HepG2 (cell line): ENCODE measurements around the gene STKLD1. TPM values are rescaled to one million over a fixed set of nuclear protein-coding genes. Genes with fewer than 3 reads are reported as not detected.

Source experiments
- ATAD3A ChIP-seq: sonication (generic); formaldehyde crosslinking; IDR thresholded peaks from 2 replicates; pipeline ENCODE4 v1.4.0; 2020; ENCODE audit warnings: missing genetic modification reagents
- CENPX ChIP-seq: sonication (generic); formaldehyde crosslinking; IDR thresholded peaks from 2 replicates; pipeline ENCODE4 v1.9.0; 2021; ENCODE audit warnings: mild to moderate bottlenecking, missing genetic modification reagents, moderate library complexity
- CREB1 ChIP-seq, 2 experiments: fragments of 450-650 bp in 1 of 2; IDR thresholded peaks; 2 replicates each; pipeline ENCODE4 v1.6.1; 2016 to 2017; ENCODE audit warnings: control low read depth in 1 of 2, mild to moderate bottlenecking in 1 of 2, missing compliant biosample characterization in 1 of 2, missing genetic modification characterization in 1 of 2
- FOXP1 ChIP-seq, 2 experiments: fragments of 450-650 bp in 1 of 2; IDR thresholded peaks; 2 replicates each; pipeline ENCODE4 v1.6.1; 2017 to 2018; ENCODE audit warnings: antibody characterized with exemption in 1 of 2
- HNRNPUL1 ChIP-seq: fragments of 200-400 bp; formaldehyde crosslinking; IDR thresholded peaks from 2 replicates; pipeline ENCODE4 v1.6.1; 2017; ENCODE audit warnings: low read depth, mild to moderate bottlenecking, low read length, moderate library complexity
- NR2C2 ChIP-seq: sonication (generic); formaldehyde crosslinking; IDR thresholded peaks from 2 replicates; pipeline ENCODE4 v1.4.0; 2020; ENCODE audit warnings: missing genetic modification reagents, mild to moderate bottlenecking, moderate library complexity, borderline replicate concordance
- PHF20 ChIP-seq: sonication (generic); formaldehyde crosslinking; IDR thresholded peaks from 2 replicates; pipeline ENCODE4 v1.5.0; 2020; ENCODE audit warnings: mild to moderate bottlenecking, missing genetic modification reagents
- POLR2AphosphoS2 ChIP-seq: IDR thresholded peaks from 2 replicates; pipeline ENCODE4 v1.6.1; 2011; ENCODE audit warnings: low read depth, low read length, improper control_type of control experiment
- POLR2G ChIP-seq: fragments of 200-400 bp; formaldehyde crosslinking; IDR thresholded peaks from 2 replicates; pipeline ENCODE4 v1.6.1; 2018; ENCODE audit warnings: mild to moderate bottlenecking, low read depth, low read length, moderate library complexity
- PRPF4 ChIP-seq: fragments of 200-400 bp; formaldehyde crosslinking; IDR thresholded peaks from 2 replicates; pipeline ENCODE4 v1.6.1; 2016; ENCODE audit warnings: low read length, low read depth; ENCODE audit not compliant: poor library complexity, severe bottlenecking
- PTBP1 ChIP-seq: fragments of 200-400 bp; formaldehyde crosslinking; IDR thresholded peaks from 2 replicates; pipeline ENCODE4 v1.6.1; 2018; ENCODE audit warnings: low read length, low read depth; ENCODE audit not compliant: poor library complexity, severe bottlenecking
- ZBTB14 ChIP-seq: sonication (generic); formaldehyde crosslinking; IDR thresholded peaks from 2 replicates; pipeline ENCODE4 v1.4.0; 2020; ENCODE audit warnings: missing genetic modification reagents
- ZFP91 ChIP-seq: sonication (generic); formaldehyde crosslinking; IDR thresholded peaks from 2 replicates; pipeline ENCODE4 v1.9.0; 2022; ENCODE audit warnings: missing genetic modification reagents, mild to moderate bottlenecking, borderline replicate concordance
- ZNF17 ChIP-seq: sonication (generic); formaldehyde crosslinking; IDR thresholded peaks from 2 replicates; pipeline ENCODE4 v1.5.0; 2020; ENCODE audit warnings: mild to moderate bottlenecking, missing genetic modification reagents
- ZNF232 ChIP-seq: sonication (generic); formaldehyde crosslinking; IDR thresholded peaks from 2 replicates; pipeline ENCODE4 v1.4.0; 2020; ENCODE audit warnings: missing genetic modification reagents, borderline replicate concordance
- ZNF256 ChIP-seq: sonication (generic); formaldehyde crosslinking; conservative IDR thresholded peaks from 2 replicates; pipeline ENCODE4 v1.4.0; 2020; ENCODE audit warnings: missing genetic modification reagents
- ZNF326 ChIP-seq: sonication (generic); formaldehyde crosslinking; IDR thresholded peaks from 2 replicates; pipeline ENCODE4 v1.4.0; 2020; ENCODE audit warnings: missing genetic modification reagents, borderline replicate concordance
- ZNF503 ChIP-seq: sonication (generic); formaldehyde crosslinking; IDR thresholded peaks from 2 replicates; pipeline ENCODE4 v1.4.0; 2020; ENCODE audit warnings: missing genetic modification reagents
- ZNF775 ChIP-seq: sonication (generic); formaldehyde crosslinking; IDR thresholded peaks from 2 replicates; pipeline ENCODE4 v1.4.0; 2020; ENCODE audit warnings: missing genetic modification reagents, mild to moderate bottlenecking, moderate library complexity, borderline replicate concordance
- polyA plus RNA-seq, 8 experiments: library from polyadenylated mRNA; depleted of rRNA in 3 of 8; stranded (reverse) in 7 of 8; unstranded in 1 of 8; fragments of >200 nt; fragmentation: Illumina TruSeq in 4 of 8; extraction: Trizol in 4 of 8; gene quantifications; 2 replicates each; pipeline versions ENCODE4 v1.2.1 to v1.2.3, GENCODE V29; 2011 to 2016; ENCODE audit warnings: low read depth in 4 of 8, missing spikeins in 1 of 8, mixed read lengths in 1 of 8; ENCODE audit not compliant: insufficient read depth in 1 of 8
- total RNA-seq, 5 experiments: library from RNA; depleted of rRNA; stranded (reverse); fragments of >200 nt; fragmentation: Illumina TruSeq; extraction: Trizol; gene quantifications; 2 replicates each; pipeline ENCODE4 v1.2.3, GENCODE V29; 2016; ENCODE audit warnings: low read depth in 1 of 5
- TF ChIP-seq, protein P1 (sequence below): IDR thresholded peaks from 2 replicates; pipeline ENCODE4 v1.6.1; 2012; ENCODE audit warnings: low read length, improper control_type of control experiment
- TF ChIP-seq, protein P2 (sequence below): sonication (generic); formaldehyde crosslinking; IDR thresholded peaks from 2 replicates; pipeline ENCODE4 v1.8.1; 2023; ENCODE audit warnings: missing genetic modification reagents, mild to moderate bottlenecking, borderline replicate concordance

STKLD1 gene
- total and polyA plus RNA-seq, 2 of the 13 experiments (the other 11 are each of a cell fraction or from before 2014, with no cell fraction given) = 1.5 to 2.2 TPM

DNA sequence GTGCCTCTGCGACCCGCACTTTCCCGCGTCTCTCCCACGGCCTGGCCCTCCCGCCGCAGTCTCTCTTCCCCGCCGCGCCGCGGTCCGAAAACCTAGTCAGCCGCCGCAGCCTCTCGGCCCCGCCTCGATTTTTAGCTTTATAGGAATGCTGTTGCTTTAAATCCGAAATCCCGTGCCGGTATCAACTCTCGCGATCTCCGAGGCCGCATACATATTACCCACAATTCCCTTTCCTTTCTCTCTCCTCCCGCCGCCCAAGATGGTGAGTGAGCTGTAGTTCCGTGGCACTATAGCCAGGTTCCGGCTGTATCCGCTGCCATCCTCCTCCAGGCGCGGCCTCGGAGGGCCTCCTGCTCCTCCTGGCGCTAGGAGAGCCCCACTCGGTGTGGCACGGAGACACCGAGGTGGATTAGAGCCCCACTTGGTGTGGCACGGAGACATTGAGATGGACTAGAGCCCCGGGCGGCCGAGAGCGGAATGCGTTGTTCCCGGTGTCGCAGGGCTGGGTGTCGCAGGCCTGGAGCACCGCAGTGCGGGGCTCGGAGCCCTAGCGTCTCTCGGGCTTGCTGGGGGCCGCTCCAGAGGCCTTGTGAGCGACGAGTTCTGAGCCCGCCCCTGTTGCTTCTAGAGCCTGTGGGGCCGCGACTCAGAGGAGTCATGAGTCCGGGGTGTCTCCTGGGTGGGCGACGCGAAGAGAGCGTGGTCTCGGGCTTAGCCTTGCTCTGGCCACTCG lies 28.0 kb upstream of the STKLD1 start, which contains the start of the genes MED22 and RPL7A (continued):
- peak; percentile 75 for TF ChIP-seq PHF20 (CRISPR knock-in tag)
- TF ChIP-seq ZNF326 (CRISPR knock-in tag) = no peak
- no peak for TF ChIP-seq ZNF17 (CRISPR knock-in tag)
- TF ChIP-seq POLR2G = peak; percentile 99
- TF ChIP-seq ATAD3A (CRISPR knock-in tag) = no peak
- peak; percentile 85; the same call in 1 of the 2 replicates for TF ChIP-seq POLR2AphosphoS2
- no peak for TF ChIP-seq CREB1 (IDR thresholded peaks at IDR 0.05)
- TF ChIP-seq CREB1 (CRISPR knock-in tag; IDR thresholded peaks at IDR 0.05) = no peak
- peak; percentile 100 for TF ChIP-seq ZFP91 (CRISPR knock-in tag)
- TF ChIP-seq FOXP1 (IDR thresholded peaks at IDR 0.05) = no peak
- no peak for TF ChIP-seq FOXP1 (CRISPR knock-in tag; IDR thresholded peaks at IDR 0.05)
- TF ChIP-seq ZNF232 (CRISPR knock-in tag) = peak; percentile 84; the same call in 1 of the 2 replicates
- TF ChIP-seq, protein P1, sequence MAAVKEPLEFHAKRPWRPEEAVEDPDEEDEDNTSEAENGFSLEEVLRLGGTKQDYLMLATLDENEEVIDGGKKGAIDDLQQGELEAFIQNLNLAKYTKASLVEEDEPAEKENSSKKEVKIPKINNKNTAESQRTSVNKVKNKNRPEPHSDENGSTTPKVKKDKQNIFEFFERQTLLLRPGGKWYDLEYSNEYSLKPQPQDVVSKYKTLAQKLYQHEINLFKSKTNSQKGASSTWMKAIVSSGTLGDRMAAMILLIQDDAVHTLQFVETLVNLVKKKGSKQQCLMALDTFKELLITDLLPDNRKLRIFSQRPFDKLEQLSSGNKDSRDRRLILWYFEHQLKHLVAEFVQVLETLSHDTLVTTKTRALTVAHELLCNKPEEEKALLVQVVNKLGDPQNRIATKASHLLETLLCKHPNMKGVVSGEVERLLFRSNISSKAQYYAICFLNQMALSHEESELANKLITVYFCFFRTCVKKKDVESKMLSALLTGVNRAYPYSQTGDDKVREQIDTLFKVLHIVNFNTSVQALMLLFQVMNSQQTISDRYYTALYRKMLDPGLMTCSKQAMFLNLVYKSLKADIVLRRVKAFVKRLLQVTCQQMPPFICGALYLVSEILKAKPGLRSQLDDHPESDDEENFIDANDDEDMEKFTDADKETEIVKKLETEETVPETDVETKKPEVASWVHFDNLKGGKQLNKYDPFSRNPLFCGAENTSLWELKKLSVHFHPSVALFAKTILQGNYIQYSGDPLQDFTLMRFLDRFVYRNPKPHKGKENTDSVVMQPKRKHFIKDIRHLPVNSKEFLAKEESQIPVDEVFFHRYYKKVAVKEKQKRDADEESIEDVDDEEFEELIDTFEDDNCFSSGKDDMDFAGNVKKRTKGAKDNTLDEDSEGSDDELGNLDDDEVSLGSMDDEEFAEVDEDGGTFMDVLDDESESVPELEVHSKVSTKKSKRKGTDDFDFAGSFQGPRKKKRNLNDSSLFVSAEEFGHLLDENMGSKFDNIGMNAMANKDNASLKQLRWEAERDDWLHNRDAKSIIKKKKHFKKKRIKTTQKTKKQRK = no peak
- peak; percentile 75 for TF ChIP-seq ZNF256
- no peak for TF ChIP-seq PRPF4
- TF ChIP-seq, protein P2, sequence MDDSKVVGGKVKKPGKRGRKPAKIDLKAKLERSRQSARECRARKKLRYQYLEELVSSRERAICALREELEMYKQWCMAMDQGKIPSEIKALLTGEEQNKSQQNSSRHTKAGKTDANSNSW (CRISPR knock-in tag) = no peak
- TF ChIP-seq ZNF503 (CRISPR knock-in tag) = no peak
- TF ChIP-seq ZNF775 (CRISPR knock-in tag) = no peak
- no peak for TF ChIP-seq CENPX (CRISPR knock-in tag)
- TF ChIP-seq ZBTB14 = no peak
- TF ChIP-seq NR2C2 (CRISPR knock-in tag) = peak; percentile 69
- TF ChIP-seq HNRNPUL1 = no peak
- peak; percentile 44 for TF ChIP-seq PTBP1
